Activated CD8-positive, alpha-beta memory T cell treated with anti-CD3 and anti-CD28 coated beads for 48 hours (primary cell): ENCODE results near the gene HDAC4.

Experiments
- DNase-seq, 3 experiments: peaks; one replicate each; pipeline ENCODE4 v3.0.0-alpha.2; 2020; ENCODE audit warnings: low read depth in 2 of 3, low spot score in 2 of 3

HDAC4 gene

GRCh38 chr2:239244625-239245024 lies 156.2 kb downstream of the HDAC4 start:
- no peak for DNase-seq

DNA sequence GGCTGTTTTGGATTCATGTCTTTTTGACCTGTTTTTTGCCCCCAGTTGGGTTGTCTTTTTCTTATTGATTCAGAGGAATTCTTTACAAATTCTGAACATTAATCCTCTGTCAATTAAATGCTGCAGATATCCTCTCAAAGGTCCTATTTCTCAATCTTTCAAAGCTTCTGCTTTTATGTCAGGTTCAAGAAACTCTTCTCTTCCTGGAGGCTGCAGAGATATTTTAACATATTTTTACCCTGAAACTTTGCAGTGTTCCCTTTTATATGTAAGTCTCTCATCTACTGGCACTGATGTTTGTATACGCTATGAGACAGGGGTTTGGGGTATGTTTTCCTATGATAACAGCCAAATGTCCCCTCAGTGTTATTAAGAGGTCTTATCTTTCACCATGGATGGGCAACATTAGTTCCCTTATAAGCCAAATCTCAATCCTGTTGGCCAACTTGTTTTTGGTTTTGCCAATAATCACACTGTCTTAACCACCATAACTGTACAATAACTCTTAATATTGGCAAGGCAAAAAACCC lies 159.3 kb downstream of the HDAC4 start:
- no peak for DNase-seq

DNA sequence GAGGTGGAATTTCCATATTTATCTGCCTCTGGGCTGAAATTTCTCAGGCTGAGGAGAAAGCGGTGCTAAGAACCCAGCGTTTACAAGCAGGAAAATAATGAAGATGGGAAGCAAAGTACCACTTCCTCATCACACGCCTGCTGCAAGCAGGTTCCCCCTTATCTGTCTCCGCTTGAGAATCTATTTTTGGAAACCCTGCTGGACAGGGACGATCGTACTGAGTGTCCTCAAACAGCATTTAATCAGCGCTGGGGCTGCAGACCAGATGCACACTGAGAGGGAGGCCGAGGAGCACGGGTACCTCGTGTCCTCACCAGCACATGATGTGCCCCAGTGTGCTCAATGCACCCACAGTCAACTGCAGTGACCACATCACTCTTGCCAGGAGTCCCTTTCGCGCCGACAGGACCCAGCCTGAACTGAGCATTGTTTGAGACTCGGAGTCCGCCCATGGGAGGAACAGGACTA lies 160.4 kb downstream of the HDAC4 start:
- DNase-seq, result no peak

- DNase-seq, result no peak
These were observed 161.0 kb downstream of the HDAC4 start for GRCh38 chr2:239239607-239240413.

- no peak for DNase-seq
These were observed 161.8 kb downstream of the HDAC4 start for GRCh38 chr2:239238839-239239606.

GRCh38 chr2:239238381-239238780 lies 162.4 kb downstream of the HDAC4 start:
- DNase-seq, result no peak

GRCh38 chr2:239236808-239237205 lies 164.0 kb downstream of the HDAC4 start:
- DNase-seq, result no peak

GRCh38 chr2:239236043-239236807 lies 164.6 kb downstream of the HDAC4 start:
- no peak for DNase-seq

DNA sequence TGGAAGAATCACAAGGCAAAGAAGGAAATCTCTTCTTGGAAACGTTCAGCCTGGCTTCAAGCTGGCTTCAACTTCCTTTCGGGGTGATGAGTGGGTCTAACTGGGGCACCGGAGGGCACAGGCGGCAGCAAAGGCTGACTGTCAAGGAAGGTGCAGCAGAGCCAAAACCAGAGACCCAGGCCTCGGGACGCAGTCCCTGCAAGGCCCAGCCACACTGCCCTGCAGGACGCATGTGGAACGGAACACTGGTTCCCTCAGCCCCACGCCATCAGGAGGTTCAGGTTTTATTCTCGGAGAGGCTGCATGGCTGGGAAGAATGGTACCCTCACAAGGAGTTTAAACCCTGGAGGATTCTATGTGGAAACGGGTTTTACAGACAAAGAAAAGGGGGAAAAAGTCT lies 165.5 kb downstream of the HDAC4 start:
- no peak for DNase-seq

GRCh38 chr2:239234191-239235175 lies 166.3 kb downstream of the HDAC4 start:
- DNase-seq, result no peak

DNA sequence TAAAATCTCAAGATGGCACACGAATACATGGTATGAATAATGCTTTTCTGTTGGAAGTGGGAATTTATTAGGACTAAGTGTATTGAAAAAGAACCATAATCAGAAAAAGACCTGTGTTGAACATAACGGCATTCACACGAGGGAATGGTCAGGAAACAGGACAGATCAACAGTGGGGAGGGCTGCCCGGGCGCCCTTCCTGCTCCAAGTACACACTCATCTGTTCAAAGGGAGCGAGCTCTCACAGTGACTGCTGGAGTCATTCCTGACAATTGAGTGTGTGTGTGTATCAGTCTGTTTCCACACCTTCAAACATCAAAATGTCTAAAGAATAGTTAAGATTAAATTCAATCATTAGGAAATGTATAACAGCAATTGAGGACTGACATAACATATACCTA lies 167.2 kb downstream of the HDAC4 start:
- DNase-seq, result no peak

DNA sequence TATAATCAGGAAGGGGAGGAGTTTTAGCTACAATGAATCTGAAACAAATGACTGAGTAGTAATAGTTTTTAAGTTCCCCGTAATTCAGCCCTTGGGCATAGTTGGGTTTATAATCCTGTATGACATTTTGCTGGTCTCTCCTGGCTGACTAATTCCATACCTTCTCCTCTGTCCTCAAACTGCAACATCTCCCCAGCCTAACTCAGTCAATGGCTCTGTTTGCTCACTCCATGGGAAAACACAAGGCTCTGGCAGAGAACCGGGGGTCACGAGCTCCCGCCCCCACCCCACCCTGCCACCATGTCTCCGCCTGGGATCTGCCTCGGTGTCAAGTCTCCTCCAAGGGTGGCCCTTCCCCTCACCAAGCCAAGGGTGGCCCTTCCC lies 168.6 kb downstream of the HDAC4 start:
- DNase-seq, result no peak

DNA sequence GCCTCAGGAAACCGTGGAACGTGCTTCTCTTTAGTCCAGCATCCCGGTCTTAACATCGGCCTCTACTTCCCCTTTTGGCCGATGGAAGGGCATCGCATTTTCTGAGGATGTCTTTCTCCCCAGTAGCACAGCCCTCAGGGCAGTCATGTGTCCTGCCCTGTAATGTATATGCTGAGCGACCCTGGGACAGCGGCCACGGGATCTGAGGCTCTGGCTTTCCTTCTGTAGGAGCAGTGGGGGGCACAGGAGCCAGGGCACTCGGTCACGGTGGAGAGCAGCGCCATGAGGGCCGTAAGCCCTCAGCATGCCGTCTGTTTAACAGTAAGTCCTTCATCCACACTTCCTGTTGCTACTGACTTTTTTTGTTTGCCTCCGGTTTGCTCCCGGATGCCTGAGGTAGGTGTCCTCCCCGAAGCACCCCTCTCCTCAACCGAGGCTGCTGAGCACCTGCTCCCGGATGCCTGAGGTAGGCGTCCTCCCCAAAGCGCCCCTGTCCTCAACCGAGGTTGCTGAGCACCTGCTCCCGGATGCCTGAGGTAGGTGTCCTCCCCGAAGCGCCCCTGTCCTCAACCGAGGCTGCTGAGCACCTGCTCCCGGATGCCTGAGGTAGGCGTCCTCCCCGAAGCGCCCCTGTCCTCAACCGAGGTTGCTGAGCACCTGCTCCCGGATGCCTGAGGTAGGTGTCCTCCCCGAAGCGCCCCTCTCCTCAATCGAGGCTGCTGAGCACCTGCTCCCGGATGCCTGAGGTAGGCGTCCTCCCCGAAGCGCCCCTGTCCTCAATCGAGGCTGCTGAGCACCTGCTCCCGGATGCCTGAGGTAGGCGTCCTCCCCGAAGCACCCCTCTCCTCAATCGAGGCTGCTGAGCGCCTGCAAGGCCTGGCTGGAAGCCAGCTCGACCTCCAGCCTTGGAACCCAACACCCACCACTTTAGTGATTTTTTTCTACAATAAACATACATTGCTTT lies 169.3 kb downstream of the HDAC4 start:
- no peak for DNase-seq

- no peak for DNase-seq
These were observed 170.3 kb downstream of the HDAC4 start for GRCh38 chr2:239230318-239231052.

GRCh38 chr2:239229545-239230279 lies 171.1 kb downstream of the HDAC4 start:
- no peak for DNase-seq

DNA sequence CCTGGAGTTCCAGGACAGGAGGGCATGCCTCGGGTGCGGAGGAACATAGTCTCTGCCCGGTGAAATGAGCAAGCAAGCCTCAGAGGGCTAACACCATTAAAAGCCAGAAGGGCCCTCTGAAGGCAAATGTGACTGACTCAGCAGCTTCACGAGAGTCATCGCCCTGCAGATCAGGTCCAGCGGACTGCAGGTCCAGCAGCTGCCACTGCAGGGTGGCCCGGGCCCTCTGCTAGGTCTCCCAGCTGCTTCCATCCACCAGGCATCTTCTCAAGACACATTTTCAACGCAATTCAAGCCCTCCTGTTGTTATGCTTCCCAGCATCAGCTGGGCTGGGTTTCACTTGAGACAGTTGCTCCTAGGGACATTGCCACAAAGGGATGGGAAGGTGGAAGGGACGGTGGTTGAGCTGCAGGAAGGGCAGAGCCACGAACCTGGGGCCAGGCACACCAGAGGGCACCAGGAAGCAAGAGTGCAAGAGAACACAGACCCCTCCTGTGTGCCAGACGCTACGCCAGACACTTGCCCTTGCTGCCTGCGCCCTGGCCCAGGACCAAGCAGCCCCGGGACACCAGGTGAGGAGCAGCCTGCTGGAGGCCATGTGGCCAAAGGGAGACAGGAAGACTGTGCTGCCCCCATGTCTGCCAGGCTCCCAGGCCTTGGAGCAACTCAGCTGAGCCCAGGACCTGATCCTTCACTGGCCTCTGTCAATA lies 173.0 kb downstream of the HDAC4 start:
- DNase-seq, result no peak
